SW480 (cell line): ENCODE results near the gene NRBP1.

Experiments used
- DNase-seq: peaks from one replicate; pipeline ENCODE4 v3.0.0-alpha.2; 2016; ENCODE audit warnings: low spot score

The NRBP1 gene

GRCh38 chr2:27428213-27428977 is at the start of gene NRBP1:
Gene NRBP1, plus strand, starts transcription at chr2:27428631. Its CDS starts 4,643 bp downstream, at chr2:27433274.
- DNase-seq = peak; percentile 90

GRCh38 chr2:27378809-27379290 is 49.6 kb upstream of the NRBP1 start:
- no peak for DNase-seq

- no peak for DNase-seq
Measured at GRCh38 chr2:27379383-27379835, 49.0 kb upstream of the NRBP1 start.

- peak; percentile 54 for DNase-seq
Measured at GRCh38 chr2:27379836-27380625, 48.4 kb upstream of the NRBP1 start.

- peak; percentile 92 for DNase-seq
Measured at GRCh38 chr2:27380626-27381545, 47.5 kb upstream of the NRBP1 start, which contains the start of gene ZNF513. Gene ZNF513, minus strand, starts transcription at chr2:27380734. Its CDS starts 208 bp downstream, at chr2:27380526.

- DNase-seq = no peak
Measured at GRCh38 chr2:27381577-27382181, 46.8 kb upstream of the NRBP1 start.

GRCh38 chr2:27390822-27391679 is 37.4 kb upstream of the NRBP1 start:
- no peak for DNase-seq

GRCh38 chr2:27393225-27393624 is 35.2 kb upstream of the NRBP1 start:
- DNase-seq = no peak

- no peak for DNase-seq
Measured at GRCh38 chr2:27398962-27399361, 29.5 kb upstream of the NRBP1 start.

GRCh38 chr2:27400348-27401135 is 27.9 kb upstream of the NRBP1 start:
- no peak for DNase-seq

GRCh38 chr2:27407798-27408491 is 20.5 kb upstream of the NRBP1 start:
- DNase-seq = peak; percentile 80

GRCh38 chr2:27408601-27409320 is 19.7 kb upstream of the NRBP1 start:
- peak; percentile 53 for DNase-seq

GRCh38 chr2:27409321-27410073 is 18.9 kb upstream of the NRBP1 start, which contains the start of gene PPM1G:
Gene PPM1G, minus strand, starts transcription at chr2:27409591. Its CDS starts 169 bp downstream, at chr2:27409422.
- peak; percentile 96 for DNase-seq

- DNase-seq = no peak
Measured at GRCh38 chr2:27412419-27413152, 15.8 kb upstream of the NRBP1 start.

- DNase-seq = no peak
Measured at GRCh38 chr2:27416151-27416550, 12.3 kb upstream of the NRBP1 start.

- DNase-seq = no peak
Measured at GRCh38 chr2:27420996-27421395, 7.4 kb upstream of the NRBP1 start.
